Measurements from ENCODE around the gene AGAP2.
A peak's percentile ranks its signal among the peaks of the same experiment; 100 is the strongest.

Gene AGAP2

GRCh38 chr12:57731411-57732080, 7.0 kb downstream of the AGAP2 start:
- no peak overlapping the region for H3K4me3 ChIP-seq (ENCODE audit: low read length)
- no peak for DNase-seq (ENCODE audit: low read depth)
- TF ChIP-seq, protein P1, sequence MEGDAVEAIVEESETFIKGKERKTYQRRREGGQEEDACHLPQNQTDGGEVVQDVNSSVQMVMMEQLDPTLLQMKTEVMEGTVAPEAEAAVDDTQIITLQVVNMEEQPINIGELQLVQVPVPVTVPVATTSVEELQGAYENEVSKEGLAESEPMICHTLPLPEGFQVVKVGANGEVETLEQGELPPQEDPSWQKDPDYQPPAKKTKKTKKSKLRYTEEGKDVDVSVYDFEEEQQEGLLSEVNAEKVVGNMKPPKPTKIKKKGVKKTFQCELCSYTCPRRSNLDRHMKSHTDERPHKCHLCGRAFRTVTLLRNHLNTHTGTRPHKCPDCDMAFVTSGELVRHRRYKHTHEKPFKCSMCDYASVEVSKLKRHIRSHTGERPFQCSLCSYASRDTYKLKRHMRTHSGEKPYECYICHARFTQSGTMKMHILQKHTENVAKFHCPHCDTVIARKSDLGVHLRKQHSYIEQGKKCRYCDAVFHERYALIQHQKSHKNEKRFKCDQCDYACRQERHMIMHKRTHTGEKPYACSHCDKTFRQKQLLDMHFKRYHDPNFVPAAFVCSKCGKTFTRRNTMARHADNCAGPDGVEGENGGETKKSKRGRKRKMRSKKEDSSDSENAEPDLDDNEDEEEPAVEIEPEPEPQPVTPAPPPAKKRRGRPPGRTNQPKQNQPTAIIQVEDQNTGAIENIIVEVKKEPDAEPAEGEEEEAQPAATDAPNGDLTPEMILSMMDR (IDR thresholded peaks at IDR 0.05; ENCODE audit: insufficient read depth, low read depth, low read length, missing control alignments), result no peak

DNA sequence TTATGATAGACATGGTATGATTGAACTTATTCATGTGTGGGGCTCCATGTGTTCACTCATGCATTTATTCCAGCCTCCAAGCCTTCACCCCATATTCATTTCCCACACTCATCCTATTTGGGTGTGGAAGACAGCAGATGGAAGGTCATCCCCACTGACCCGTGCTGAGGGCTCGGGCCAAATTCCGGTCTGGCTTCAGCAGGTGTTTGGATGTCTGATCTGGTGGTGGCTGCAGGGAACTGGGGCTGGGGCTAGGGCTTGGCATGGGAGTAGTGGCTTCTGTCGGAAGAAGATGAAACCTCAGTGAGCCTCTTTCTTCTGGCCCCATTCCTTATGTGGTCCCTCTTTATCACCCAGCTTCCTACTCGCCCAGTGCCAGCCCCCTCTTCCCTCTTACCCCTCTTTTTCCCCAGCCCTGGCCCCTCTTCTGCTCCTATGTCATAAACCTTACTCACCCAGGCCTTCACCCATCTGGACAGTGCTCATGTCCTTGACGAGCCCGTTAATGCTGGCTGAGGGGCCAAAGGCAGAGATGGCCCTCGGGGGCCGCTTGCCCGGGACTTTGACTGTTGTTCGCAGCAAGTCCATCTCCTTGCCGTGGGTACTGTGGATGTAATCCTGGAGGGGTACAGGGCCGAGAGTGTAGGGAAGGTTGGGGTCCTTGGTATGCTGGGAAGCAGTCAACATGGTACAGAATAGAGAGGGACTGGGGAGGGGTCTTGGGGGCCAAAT, 8.0 kb downstream of the AGAP2 start:
- no peak for DNase-seq (ENCODE audit: low read depth)
- H3K4me3 ChIP-seq (ENCODE audit: low read length), result no peak overlapping the region
- TF ChIP-seq, protein P1 (IDR thresholded peaks at IDR 0.05; ENCODE audit: insufficient read depth, low read depth, low read length, missing control alignments), result no peak

DNA sequence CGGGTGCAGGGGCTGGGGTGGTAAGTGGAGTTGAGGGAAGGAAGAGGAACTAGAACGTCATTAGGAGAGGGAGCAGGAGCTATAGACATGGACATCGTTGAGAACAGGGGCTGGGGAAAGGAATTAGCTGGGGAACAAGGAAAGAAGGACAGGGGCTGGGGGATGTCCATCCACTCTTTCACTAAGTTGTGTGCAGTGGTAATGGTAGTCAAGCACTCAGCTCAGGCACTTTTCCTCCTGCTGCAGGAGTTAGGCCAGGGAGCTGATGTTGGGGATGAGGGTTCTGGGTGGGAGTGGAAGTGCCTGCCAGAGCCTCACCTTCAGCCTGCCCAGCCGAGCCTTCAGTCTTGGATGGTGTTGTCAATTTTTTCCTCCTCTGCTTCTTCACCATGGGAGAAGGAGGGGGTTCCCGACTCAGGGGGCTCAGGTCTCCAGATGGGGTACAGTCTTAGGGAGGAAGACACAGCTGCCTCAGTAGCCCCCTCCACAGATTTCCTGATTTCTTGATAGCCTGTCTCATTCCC, 9.2 kb downstream of the AGAP2 start:
- no peak for DNase-seq (ENCODE audit: low read depth)
- H3K4me3 ChIP-seq (ENCODE audit: low read length), result no peak overlapping the region

DNA sequence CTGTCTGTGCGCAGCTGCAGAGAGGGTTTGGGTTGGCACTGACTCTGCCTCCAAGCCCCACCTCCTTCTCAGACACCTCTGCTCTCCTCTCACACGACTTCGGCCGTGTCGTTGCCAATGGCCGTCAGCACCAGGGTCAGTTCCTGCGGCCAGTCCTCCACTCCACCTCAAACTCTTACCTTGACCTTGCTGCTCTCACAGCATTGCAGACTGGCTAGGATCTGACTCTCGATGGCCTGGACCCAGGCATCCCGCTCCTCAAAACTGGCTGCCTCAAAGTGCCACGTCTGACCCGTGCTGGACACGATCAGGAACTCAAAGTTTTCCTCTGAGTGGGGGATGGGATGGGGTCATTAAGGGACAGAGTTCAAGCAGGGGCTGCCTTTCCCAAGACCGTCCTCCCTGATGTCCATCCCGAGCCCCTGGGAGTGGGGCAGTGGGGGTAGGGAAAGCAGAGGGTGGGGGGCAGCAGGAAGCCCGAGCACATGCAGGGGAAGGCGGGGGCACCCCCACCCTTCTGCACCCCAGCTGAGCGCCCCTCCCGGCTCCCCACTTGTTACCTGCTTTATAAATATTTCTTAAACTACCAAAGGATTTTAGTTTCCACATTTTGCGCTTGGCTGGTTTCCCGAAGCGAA, 10.7 kb downstream of the AGAP2 start:
- TF ChIP-seq, protein P1 (IDR thresholded peaks at IDR 0.05; ENCODE audit: insufficient read depth, low read depth, low read length, missing control alignments), result no peak
- DNase-seq (ENCODE audit: low read depth), result no peak
- H3K4me3 ChIP-seq (ENCODE audit: low read length), result no peak overlapping the region

More for the DNA sequence above, 9.2 kb downstream of the AGAP2 start:
- TF ChIP-seq, protein P1 (IDR thresholded peaks at IDR 0.05; ENCODE audit: insufficient read depth, low read depth, low read length, missing control alignments), result no peak

DNA sequence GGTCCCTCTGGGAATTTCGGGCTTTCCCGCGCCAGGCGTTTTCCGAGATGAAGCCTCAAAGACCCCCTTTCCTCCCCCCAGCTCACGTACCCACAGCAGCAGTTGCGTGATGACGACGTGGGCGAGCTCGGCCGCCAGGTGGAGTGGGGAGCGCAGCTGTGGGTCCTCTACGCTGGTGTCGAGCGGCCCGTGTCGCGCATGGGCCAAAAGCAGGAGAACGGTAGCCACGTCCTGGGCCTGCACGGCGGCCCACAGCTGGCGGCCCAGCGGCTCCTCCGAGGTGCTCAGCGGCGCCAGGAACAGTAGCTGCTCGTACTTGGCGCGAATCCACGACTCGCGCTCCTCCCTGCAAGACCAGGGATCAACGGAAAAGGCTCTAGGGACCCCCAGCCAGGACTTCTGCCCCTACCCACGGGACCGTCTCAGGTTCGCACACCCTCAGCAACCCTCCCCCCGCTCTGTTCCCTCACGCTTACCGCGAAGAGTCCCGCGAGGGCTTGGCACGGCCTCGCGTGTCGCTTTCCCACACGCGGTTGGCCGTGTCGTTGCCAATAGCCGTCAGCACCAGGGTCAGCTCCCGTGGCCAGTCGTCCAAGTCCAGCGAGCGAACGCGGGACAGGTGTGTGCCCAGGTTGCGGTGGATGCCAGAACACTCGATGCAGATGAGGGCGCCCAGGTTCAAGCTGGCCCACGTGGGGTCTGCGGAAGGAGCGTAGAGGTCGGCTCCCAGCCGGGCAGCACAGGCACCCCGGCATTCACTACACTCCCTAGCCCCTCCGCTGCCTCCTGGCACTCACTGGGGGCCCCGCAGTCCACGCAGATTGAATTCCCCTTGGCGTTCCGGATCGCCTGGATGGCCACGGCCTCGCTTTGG, 11.4 kb downstream of the AGAP2 start:
- peak overlapping the region; percentile 43 for H3K4me3 ChIP-seq (ENCODE audit: low read length)
- TF ChIP-seq, protein P1 (IDR thresholded peaks at IDR 0.05; ENCODE audit: insufficient read depth, low read depth, low read length, missing control alignments), result peak; percentile 33
- DNase-seq (ENCODE audit: low read depth), result peak; percentile 20

DNA sequence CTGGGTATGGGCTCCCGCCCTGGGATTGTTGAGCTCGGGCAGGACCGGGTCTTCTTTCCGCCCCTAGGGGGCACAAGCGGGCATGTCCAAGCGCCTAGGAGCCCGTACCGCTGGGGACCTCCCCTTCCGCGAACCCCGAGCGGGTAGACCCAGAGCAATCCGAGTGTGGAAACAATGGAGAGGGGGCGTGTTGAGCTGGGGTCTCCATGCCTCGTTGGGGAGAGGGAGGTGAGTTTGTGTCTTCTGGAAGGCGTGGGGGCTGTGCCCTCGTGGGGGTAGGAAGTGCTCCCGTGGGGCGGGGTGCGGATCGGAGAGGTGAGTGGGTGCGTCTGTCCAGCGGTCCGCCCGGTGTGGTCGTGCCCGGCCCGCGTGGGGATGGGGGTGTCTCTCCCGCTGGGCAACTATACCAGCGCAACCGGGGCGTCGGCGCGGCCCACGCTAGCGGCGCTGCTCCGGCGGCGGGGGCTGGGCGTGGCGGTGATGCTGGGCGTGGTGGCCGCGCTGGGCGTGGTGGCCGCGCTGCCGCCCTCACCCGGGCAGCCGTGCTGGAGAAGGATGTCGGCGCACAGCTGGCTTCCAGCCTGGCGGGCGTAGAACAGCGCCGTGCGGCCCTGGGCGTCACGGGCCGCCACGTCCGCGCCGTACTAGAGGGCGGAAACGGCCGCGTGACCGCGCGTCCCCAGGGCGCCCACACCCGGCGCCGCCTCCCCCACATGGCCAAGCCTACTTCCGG, 12.2 kb downstream of the AGAP2 start:
- H3K4me3 ChIP-seq (ENCODE audit: low read length), result peak overlapping the region; percentile 65
- peak; percentile 82 for DNase-seq (ENCODE audit: low read depth)
- TF ChIP-seq, protein P1 (IDR thresholded peaks at IDR 0.05; ENCODE audit: insufficient read depth, low read depth, low read length, missing control alignments), result peak; percentile 78
